D341Med (cell line): ENCODE results near the gene PKP2.
"Not testable (repeated sequence)": the region's sequence is repeated elsewhere in the genome, so short reads cannot be mapped to it uniquely, and the experiment has no call there.

Source experiments
- DNase-seq: peaks from one replicate; pipeline ENCODE4 v3.0.0; 2012; ENCODE audit warnings: low spot score

PKP2 gene

DNA sequence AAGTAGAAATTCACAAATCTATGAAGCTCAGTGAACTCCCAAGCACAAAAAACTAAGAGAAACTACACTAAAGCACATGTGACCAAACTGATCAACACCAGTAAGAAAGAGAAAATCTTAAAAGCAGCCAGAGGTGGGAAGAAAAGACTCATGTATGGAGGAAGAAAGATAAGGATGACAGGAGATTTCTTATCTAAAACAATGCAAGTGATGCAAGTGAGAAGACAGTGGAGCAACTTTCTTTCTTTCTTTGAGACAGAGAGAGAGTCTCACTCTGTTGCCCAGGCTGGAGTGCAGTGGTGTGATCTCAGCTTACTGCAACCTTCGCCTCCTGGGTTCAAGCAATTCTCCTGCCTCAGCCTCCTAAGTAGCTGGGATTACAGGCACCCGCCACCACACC lies 34.9 kb downstream of the PKP2 start:
- DNase-seq: not testable (repeated sequence)

DNA sequence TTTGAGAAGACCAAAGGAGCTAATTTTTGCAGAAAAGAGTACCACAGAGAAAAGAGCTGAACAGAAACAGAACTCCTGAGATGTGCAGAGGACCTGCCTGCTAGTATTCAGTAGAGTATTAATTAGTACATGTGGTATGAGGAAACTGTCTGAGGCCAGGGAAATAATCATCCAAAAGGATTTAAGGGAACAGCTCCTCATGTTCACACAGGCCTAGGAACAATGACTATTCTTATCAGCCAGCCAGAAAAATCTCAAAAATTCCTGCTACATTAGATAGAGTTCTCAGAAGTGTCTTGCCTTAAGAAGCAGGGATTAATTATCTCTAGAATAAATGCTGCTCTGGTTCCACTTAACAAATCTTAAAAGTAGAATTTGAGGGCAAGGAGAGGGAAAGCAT lies 36.4 kb downstream of the PKP2 start:
- DNase-seq: no peak

DNA sequence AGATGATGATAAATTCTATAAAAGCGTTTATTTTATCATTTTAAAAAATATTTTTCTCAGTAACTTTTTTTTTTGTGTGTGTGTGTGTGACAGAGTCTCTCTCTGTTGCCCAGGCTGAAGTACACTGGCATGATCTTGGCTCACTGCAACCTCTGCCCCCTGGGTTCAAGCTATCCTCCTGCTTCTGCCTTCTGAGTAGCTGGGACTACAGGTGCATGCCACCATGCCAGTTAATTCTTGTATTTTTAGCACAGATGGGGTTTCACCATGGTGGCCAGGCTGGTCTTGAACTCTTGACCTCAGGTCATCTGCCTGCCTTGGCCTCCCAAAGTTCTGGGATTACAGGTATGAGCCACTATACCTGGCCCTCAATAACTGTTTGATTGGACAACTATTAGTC lies 37.2 kb downstream of the PKP2 start:
- DNase-seq: no peak

DNA sequence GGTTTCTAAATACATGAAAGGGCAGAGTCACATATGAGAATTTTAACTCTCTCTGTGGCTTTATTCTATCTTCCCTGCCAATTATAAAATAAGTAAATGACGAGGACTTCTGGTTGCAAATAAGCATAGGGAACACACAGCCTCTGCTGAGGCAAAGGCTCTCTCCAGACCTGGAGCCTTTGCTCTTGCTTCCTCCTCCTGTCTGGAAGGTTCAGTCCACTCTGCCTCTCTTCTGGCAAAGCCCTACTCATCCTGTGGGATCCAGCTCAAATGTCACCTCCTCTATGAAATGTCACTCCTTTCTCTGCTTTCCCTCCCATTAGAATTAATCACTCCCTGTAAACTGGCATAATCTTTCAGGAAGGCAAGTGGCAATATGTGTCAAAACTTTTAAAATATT lies 41.9 kb downstream of the PKP2 start:
- DNase-seq: no peak

DNA sequence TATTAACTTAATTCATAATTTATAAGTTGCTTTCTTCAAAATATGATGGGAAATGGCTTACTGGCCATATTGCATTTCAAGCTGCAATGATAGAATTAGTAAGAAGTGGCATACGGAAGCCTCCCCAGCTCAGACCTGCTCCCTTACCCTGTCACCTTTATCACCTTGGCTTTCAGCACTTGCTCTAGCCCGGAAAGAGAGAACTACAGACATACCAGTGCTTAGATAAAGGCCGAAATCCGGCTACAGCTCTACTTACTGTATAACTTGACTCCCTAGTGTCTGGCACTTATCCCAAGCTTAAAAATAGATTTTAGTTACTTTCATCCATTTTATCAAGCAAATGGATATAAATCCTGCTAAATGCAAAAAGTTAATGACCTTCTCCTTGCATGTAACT lies 42.5 kb downstream of the PKP2 start:
- DNase-seq: no peak

DNA sequence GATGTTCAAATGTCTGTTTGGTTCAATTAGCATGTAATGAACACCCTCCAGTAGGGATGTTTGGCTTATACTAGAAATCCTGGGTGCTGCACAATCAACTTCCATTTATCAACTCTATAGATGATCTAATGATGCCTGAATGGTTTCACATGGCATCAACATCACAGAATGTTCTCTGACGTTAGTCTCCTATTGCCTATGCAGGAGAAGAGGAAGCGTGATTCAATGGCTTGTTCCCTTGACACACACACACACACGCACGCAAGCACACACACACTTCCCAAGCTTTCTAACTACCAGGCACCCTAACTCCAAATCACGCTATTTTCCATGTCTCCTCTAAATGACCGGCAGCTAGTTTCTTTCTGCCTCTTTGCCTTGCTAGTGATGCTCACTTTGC lies 49.3 kb downstream of the PKP2 start:
- DNase-seq: no peak

DNA sequence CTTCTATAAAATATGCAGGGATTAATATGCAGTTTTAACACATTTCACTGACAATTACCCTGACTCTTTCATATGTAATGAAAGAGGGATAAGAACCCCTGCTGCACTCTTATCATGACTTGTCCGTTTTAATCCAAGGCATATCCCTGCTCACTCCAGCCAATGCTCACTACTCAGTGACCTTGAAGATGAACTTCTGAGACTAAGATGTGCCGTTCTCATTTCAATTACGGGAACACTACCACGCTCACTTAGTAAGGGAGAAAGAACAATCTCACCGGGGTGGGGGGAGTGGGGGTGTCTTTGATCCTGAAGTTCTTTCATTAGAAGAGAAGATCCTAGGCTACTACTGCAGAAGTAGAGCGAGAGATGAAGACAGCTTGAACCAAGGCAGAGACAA lies 50.5 kb downstream of the PKP2 start:
- no peak for DNase-seq

DNA sequence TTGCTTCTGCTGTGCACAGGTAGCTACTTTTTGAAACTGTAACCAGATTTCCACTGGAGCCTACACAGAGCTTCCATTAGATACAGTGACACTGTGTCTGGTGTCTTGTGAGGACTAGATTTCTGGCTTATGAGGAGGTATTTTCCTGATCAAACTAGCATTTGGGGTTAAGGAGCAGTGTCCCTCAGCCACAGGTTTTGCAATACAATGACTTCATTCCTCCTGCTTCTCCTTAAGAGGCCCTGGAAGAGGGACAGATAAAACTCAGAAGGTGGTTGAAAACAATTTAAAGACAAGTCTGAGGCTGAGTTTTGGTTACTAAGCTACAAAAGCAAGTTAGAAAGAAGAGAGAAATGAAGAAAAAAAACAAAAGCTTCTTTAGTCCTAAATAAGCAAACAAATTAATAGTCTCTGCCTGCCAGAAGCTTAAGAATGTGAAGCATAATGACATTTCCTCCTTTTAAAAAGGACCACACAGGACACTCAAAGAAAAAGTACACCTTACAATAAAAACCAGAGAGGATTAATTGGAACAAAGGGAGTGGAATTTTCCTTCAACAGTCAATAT lies 53.0 kb downstream of the PKP2 start:
- DNase-seq: no peak

DNA sequence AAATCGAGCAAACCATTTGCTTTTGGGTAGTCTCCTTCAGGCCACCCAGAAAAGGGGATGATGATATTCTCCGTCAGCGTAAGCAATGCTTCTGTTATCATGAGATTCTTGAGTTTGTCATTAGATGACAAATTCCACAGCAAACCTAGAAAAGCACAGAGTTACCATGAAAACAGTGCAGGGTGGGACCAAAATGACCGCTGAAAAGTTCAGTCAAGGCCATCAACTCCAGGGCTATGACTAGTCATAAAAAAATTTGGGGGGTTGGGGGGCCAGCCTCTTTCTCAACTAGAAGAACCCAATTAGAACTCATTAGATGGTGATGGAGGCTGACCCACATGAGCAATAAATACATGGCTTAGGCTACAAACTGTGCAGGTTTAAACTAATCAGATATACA lies 55.5 kb downstream of the PKP2 start:
- no peak for DNase-seq

DNA sequence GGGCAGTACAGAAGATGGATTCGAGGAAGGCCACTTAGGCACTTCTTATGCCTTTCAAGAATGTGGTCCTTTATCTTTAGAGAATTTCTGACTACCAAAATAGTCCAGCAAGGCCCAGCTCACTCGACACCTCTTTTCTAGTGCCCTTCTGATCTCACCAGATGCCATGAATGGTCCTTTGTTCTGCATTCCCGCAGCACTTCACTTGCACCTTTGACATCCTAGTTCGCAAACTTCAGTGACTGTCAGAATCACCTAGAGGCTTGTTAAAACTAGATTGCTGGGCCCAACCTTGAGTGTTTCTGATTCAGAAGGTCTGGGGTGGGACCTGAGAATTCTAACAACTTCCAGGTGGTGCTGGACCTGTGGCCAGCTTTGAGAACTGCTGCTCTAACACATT lies 56.7 kb downstream of the PKP2 start:
- DNase-seq: no peak

DNA sequence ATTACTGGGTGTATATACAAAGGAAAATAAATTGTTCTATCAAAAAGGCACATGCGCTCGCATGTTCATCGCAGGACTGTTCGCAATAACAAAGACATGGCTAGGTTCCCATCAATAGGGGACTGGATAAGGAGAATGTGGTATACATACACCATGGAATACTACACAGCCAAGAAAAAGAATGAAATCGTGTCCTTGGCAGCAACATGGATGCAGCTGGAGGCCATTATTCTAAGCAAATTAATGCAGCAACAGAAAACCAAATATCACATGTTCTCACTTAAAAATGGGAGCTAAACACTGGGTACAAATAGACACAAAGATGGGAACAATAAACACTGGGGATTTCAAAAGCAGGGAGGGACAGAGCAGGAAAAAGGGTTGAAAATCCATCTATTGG lies 58.6 kb downstream of the PKP2 start:
- DNase-seq: no peak

DNA sequence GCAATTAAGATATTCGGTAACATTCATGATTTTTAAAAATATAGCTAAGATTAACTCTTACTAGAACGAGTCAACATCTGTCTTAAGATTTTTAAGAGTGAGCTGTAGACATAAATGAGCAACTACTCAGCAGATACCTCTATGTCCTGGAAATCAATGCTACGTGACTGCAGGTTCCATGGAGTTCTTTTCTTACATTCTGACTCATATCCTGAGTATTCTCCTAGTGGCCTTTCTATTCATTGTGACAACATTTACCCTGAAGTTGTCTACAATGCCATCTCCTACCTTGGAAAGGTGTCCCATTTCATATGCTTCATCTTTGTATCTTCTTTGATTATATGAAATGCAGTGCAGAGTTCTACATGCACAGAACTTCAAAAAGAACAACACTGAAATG lies 59.9 kb downstream of the PKP2 start:
- no peak for DNase-seq

DNA sequence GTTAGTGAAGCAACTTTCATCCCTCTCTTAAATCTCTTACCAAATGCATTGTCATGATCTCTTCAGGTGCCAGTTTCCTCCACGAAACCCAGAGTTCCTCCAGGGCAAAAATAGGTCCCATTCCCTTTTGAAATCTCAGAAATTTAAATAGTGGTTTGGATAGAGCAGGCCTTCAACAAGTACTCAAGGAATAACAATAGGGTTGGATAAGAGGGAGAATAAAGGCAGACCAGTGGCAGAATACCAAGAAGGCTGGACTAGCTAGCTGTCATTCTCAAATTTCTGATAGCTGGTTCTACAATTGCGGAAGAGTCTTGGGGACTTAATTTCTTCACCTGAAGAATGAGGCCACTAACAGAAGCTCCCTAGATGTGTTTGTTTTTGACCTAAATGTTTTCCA lies 62.5 kb downstream of the PKP2 start:
- no peak for DNase-seq

DNA sequence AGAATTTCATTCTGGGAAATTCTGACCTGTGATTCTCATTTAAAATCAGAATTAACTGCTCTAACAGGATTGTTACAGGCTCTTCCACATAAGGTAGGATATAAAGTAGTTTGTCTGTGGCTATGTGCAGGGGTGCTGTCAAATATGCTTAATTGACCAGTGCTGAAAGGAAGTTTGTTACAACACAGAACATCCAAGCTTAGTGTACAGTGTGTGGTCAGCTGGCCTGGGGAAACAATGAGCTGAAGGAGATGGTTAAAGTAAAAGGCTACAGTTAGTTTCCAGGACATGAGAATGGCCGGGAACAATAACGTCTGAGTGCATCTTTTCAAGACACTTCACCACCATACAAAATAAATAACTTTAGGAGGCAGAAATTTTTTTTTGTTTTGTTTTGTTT lies 68.0 kb downstream of the PKP2 start:
- no peak for DNase-seq

DNA sequence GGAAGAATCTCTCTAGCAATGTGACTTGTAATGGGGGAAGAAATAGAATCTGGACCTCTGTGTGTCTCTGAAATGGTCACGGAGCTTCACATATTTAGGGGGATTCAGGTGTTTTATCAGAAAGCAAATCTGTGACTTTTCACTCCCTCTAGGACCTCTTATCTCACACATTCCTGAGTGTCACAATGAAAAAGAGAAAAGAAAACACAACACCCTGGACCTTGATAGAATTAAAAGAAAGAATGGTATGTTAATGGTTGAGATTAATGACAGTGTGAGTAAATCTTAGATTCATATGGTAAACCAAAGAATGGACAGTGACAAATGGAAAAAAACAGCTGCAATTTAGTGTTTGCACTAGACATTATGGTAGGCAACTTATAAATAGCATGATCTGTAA lies 68.5 kb downstream of the PKP2 start:
- no peak for DNase-seq

DNA sequence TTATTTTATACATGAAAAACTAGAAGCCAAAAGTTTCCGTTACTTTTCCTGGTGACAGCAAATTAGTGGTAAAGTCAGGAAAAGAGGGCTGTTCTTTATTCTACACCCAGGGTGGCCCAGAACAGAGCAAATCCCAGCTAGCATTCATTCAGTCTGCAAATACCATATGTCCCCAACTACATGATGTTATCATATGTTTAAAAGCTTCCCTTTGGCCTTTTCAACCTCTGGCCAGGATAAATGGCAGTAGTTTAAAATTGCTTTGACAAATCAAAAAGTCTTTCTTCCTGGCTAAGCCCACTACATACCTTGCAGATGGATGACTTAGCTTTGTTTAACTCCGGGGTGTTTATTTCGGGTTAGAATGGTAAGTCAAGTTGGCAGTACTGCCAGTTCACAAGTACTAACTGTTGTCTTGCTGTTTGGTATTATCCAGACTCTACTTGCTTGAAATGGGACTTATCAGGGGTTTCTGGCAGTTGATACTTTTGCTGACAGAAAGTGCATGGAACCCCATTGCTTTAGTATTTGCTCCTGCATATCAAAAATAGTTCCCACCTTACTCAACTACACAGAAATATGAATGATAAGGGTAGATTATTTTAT lies 69.7 kb downstream of the PKP2 start:
- no peak for DNase-seq

DNA sequence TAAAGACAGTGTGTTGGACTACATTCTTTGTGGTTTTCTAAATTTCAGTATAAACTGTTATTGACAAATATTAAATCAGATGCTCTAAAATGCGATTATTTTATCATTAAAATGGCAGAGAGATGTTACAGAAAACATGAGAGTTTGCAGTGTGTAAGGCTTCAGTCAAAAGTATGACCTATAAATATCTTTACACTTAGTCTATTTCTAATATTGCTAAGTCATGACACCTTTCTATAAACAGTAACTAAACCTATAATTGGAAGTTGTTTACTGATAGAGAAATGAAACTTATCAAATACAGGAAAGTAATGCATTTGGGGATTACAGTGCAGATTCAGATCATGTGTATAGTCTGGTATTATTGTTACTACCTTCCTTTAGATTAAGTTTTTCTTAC lies 72.0 kb downstream of the PKP2 start:
- DNase-seq: no peak

DNA sequence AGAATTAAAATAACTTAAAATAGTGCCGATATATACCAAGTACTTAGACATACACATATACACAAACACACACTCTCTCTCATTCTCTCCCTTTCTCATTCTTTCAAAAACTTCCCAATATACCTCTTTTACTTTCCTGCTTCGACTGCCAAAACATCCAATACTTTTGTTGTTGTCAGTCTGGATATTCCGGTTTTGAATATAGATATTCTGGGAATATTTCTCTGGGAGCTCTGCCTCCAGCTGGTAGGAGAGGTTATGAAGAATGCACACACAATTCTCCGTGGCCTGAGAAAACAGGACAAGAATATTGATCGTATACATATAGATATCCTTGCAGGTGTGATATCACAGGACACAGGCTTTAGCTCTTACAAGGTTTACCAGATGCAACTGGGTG lies 74.2 kb downstream of the PKP2 start:
- no peak for DNase-seq

DNA sequence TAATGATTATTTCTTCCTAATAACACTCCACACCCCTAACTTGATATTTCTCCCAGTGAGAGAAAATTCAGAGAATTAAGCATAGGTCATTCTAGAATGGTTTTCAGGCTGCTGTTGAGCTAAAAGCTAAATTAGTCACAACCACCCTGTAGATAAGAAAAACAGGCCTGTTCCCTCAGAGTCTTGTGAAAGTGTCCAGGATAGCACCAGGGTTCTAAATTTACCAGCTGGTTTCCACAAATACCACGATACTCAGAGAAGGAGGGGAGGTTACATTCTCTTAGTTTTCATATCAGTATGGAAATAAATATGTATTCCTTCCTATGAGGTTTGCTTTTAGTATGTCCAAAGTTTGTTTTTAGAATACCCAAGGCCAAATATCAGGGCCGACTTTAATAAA lies 74.9 kb downstream of the PKP2 start:
- no peak for DNase-seq

DNA sequence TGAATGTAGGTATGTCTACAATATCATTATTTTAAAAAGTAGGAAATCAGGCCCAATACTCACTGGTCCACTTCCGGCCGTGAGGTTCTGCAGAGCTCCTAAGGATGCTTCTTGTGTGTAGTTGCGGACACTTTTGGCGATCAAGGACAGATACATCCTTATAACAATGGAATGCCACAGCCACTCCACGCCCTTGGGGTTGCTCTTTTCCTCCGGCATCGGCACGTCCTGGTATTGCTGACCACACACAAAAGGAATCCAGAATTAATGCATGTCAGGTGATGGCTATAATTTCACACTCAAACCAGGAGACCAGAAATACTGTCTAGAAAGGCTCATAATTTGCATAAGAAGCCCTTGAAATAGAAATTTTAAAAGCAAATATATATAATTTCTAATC lies 75.3 kb downstream of the PKP2 start:
- no peak for DNase-seq

DNA sequence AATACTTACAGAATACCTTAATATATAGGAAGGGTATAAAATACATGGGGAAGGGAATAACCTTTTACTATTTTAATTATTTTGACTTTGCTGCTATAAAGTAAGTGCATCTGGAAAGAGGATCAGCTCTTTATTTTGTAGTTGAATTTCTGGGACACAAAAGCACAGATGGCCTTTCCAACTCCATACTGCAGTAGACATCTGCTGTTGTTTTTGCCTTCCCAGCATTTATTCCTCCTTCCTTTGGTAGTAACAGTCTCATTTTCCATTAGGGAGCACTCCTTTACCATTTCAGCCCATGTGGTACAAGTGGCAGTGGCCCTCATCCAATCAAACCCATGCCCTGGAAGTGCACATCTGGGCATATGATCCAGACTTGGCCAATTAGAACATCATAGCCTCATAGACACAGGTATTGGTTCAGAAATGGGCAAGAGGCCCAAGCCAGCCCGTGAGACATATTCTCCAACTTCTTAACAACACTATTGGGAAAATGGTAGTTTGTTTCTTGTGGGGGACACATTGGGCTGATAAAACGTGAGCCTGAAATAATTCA lies 76.1 kb downstream of the PKP2 start:
- no peak for DNase-seq

DNA sequence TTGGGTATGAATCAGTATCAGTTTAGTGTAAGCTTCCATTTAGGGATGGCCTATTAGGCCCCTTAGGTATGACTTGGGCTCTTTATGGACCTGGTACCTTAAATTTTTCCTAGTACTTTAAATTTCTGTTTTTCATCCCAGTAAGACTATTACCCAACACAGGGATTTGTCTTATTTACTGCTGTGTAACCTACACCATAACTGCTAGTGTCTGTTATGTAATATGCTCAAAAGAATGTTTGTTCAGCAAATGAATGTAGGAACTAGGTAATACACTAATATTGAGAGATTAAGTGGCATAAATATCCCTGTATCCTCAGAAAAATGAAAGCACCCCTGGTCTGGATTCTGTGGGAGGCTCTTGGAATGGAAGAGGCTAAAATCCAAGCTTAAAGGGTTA lies 77.2 kb downstream of the PKP2 start:
- no peak for DNase-seq

DNA sequence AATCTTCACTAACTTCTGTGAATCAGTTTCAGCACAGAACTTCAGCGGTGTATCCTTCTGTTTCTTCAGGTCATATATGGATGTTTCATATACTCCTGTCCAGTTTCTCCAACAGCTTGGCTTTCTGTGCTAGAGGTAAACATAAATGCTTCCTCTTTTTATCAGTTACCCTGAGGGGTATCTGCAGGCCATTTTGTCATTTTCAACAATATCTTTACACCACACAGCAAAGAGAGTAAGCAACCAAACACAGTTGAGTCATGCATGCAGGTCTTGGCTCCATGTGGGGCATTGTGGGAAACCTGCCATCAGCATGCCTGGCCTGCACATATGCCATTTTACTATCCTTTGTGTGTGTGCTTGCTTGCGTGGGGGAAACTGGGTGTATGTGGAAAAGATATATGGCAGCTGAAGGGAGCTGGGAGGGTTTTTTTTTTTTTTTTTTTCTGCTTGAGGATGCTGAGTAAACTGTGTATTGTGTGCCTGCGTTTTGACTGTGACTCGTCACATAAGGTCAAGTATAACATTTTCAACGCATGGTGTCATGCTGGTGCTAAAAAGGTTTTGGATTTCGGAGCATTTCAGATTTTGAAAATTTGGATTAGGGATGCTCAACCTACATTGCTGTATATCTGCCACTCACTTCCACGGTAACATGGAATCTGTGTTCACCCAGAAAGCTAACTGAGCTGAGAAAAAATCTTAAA lies 84.7 kb downstream of the PKP2 start:
- DNase-seq: no peak

DNA sequence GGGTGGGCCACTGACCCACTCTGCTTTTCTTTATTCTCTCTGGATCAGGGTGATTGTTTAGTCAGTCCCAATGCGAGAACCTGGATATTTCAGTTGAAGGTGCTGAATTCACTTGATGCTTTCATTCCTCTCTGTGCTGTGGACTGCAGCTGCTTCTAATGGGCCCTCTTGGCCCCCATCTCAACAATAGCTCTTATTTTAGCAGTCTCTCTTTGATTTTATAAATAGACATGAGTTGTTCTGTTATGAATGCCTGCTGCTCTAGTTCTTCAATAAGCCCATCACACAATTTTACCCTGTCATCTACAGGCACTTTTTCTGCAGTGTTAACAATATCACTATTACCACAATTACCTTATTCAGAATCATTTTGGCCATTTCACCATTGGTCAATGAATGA lies 86.7 kb downstream of the PKP2 start:
- DNase-seq: no peak
